ENCODE data around the gene ATG9B. TPM values are rescaled to one million over a fixed set of nuclear protein-coding genes. Genes with fewer than 3 reads are reported as not detected.

Gene ATG9B
- polyA plus RNA-seq, 1 of the 3 experiments (the other 2 are of a cell fraction): 0.67 TPM

GRCh38 chr7:151013733-151014497 lies 10.4 kb downstream of the ATG9B start (continued):
- TF ChIP-seq ZBTB33 (IDR thresholded peaks at IDR 0.05; ENCODE audit: borderline replicate concordance, low read depth) (no peak), MEF2A (IDR thresholded peaks at IDR 0.05; ENCODE audit: borderline replicate concordance, low read depth) (no peak), USF1 (IDR thresholded peaks at IDR 0.05; ENCODE audit: borderline replicate concordance, low read depth) (no peak)

DNA sequence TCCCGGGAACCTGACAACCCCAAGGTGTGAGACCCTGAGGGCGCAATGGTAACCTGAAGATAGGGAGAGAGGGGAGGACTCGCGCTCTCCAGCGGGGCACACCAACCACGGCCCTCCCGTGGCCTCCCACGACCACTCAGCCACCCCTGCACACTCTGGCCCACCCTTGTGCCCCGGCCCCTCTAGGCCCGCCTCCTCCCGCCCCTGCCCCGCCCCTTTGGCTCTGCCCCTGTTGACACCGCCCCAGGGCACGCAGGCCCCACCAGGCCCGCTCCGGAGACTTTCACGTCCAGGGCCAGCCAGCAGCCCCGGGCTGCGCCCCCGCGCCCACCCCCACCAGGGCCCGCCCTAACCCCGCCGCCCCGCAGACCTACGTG lies 10.9 kb downstream of the ATG9B start:
- no peak overlapping the region for H3K9ac ChIP-seq
- H3K27ac ChIP-seq (ENCODE audit: low read depth in 2 of 2, low read length in 1 of 2): peak overlapping the region in 1 of 2 experiments; percentile 80; a peak in 2 of 4 replicates
- no peaks in the 10 kb centered on the region for H3K79me2 ChIP-seq (ENCODE audit: insufficient read depth)
- no peaks in the 10 kb centered on the region for H3K9me3 ChIP-seq
- DNase-seq: peak; percentile 96
- POLR2A ChIA-PET: interaction anchor here (0.7 to 1.1 kb wide), 6 partner anchors 15 to 74 kb away, joined by 3 to 15 read pairs (median 3); partner anchors contain the start of gene ABCB8
- H3K4me1 ChIP-seq (ENCODE audit: control insufficient read depth in 1 of 2, insufficient read depth in 2 of 2, low read depth in 1 of 2, low read length in 1 of 2): peaks cover 0 to 32% of the 10 kb centered on the region in 2 experiments; a peak in 1 of 4 replicates
- peak overlapping the region; percentile 91 for H2AFZ ChIP-seq (ENCODE audit: low read depth)
- no peaks in the 10 kb centered on the region for H3K27me3 ChIP-seq (ENCODE audit: insufficient read depth)
- WGBS (ENCODE audit: low lambda C conversion rate): 33% methylated on average over 14 of the region's 26 CpGs
- no peaks in the 10 kb centered on the region for H3K9me2 ChIP-seq
- H3K4me2 ChIP-seq: peak overlapping the region; percentile 68
- no peaks in the 10 kb centered on the region for H4K20me1 ChIP-seq (ENCODE audit: insufficient read depth)
- no peaks in the 10 kb centered on the region for H3K36me3 ChIP-seq (replicated peaks in 1 of 2; ENCODE audit: control insufficient read depth in 1 of 2, insufficient read depth in 2 of 2, low read length in 1 of 2)
- peak overlapping the region; percentile 43 to 50; a peak in 3 of 4 replicates for H3K4me3 ChIP-seq (ENCODE audit: low read depth in 2 of 2, low read length in 1 of 2)
- CTCF ChIA-PET: interaction anchor here (0.6 to 11.3 kb wide), 31 partner anchors 10 to 636 kb away, joined by 3 to 151 read pairs (median 4); partner anchors contain the start of genes ABCB8, FASTK, NOS3 and SLC4A2
- TF ChIP-seq RFX5 (IDR thresholded peaks at IDR 0.05; ENCODE audit: low read length): no peak
- no peak for TF ChIP-seq RCOR1 (IDR thresholded peaks at IDR 0.05; ENCODE audit: low read length)
- 0 out of 2 replicates have a peak, but pooled peaks have one; percentile 9 for TF ChIP-seq FOXJ3 (CRISPR knock-in tag; IDR thresholded peaks at IDR 0.05)
- no peak for TF ChIP-seq RXRA (IDR thresholded peaks at IDR 0.05; ENCODE audit: borderline replicate concordance, low read depth)
- no peaks in the 10 kb centered on the region for H3F3A ChIP-seq (replicated peaks; ENCODE audit: insufficient read depth)

- H3K4me1 ChIP-seq (ENCODE audit: control insufficient read depth in 1 of 2, insufficient read depth in 2 of 2, low read depth in 1 of 2, low read length in 1 of 2): peaks cover 0 to 32% of the 10 kb centered on the region in 2 experiments; a peak in 1 of 4 replicates
- H3K27ac ChIP-seq (ENCODE audit: low read depth in 2 of 2, low read length in 1 of 2): peak overlapping the region in 1 of 2 experiments; percentile 80; a peak in 2 of 4 replicates
- peak; percentile 94 for DNase-seq
- ChIA-PET POLR2A (interaction anchor here (1.0 to 1.1 kb wide), 2 partner anchors 47 to 74 kb away, joined by 3 read pairs; no protein-coding TSS in a partner anchor), CTCF (interaction anchor here (0.6 to 11.3 kb wide), 36 partner anchors 11 to 635 kb away, joined by 3 to 151 read pairs (median 4); partner anchors contain the start of genes ABCB8, ATG9B, FASTK and NOS3)
- no peaks in the 10 kb centered on the region for H3K36me3 ChIP-seq (replicated peaks in 1 of 2; ENCODE audit: control insufficient read depth in 1 of 2, insufficient read depth in 2 of 2, low read length in 1 of 2)
- H3K9me2 ChIP-seq: no peaks in the 10 kb centered on the region
- H3K4me3 ChIP-seq (ENCODE audit: low read depth in 2 of 2, low read length in 1 of 2): peak overlapping the region; percentile 41 to 43; a peak in 3 of 4 replicates
- no peaks in the 10 kb centered on the region for H3K9me3 ChIP-seq
- H3K27me3 ChIP-seq (ENCODE audit: insufficient read depth): no peaks in the 10 kb centered on the region
- H3K4me2 ChIP-seq: peak overlapping the region; percentile 68
- WGBS (ENCODE audit: low lambda C conversion rate): 21% methylated on average over 16 of the region's 23 CpGs
- no peak overlapping the region for H3K9ac ChIP-seq
- H4K20me1 ChIP-seq (ENCODE audit: insufficient read depth): no peaks in the 10 kb centered on the region
- no peaks in the 10 kb centered on the region for H3K79me2 ChIP-seq (ENCODE audit: insufficient read depth)
- H3F3A ChIP-seq (replicated peaks; ENCODE audit: insufficient read depth): no peaks in the 10 kb centered on the region
- peak overlapping the region; percentile 44 for H2AFZ ChIP-seq (ENCODE audit: low read depth)
- TF ChIP-seq EP300 (IDR thresholded peaks at IDR 0.05; ENCODE audit: borderline replicate concordance in 1 of 2, low read depth in 1 of 2, low read length in 1 of 2): no peak
- no peak for TF ChIP-seq FOXM1 (IDR thresholded peaks at IDR 0.05; ENCODE audit: low read depth)
- TF ChIP-seq RFX5 (IDR thresholded peaks at IDR 0.05; ENCODE audit: low read length): no peak
- TF ChIP-seq TCF12 (IDR thresholded peaks at IDR 0.05): no peak
- TF ChIP-seq RAD21 (IDR thresholded peaks at IDR 0.05; ENCODE audit: low read length): peak; percentile 77
- TF ChIP-seq RXRA (IDR thresholded peaks at IDR 0.05; ENCODE audit: borderline replicate concordance, low read depth): no peak
- no peak for TF ChIP-seq FOSL2 (IDR thresholded peaks at IDR 0.05; ENCODE audit: borderline replicate concordance, low read depth)
- peak; percentile 16 for TF ChIP-seq CHD2 (IDR thresholded peaks at IDR 0.05; ENCODE audit: low read length, partially characterized antibody)
- no peak for TF ChIP-seq SIN3A (IDR thresholded peaks at IDR 0.05; ENCODE audit: borderline replicate concordance, low read depth, low read length)
- TF ChIP-seq, protein P1, sequence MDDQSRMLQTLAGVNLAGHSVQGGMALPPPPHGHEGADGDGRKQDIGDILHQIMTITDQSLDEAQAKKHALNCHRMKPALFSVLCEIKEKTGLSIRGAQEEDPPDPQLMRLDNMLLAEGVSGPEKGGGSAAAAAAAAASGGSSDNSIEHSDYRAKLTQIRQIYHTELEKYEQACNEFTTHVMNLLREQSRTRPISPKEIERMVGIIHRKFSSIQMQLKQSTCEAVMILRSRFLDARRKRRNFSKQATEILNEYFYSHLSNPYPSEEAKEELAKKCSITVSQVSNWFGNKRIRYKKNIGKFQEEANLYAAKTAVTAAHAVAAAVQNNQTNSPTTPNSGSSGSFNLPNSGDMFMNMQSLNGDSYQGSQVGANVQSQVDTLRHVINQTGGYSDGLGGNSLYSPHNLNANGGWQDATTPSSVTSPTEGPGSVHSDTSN (IDR thresholded peaks at IDR 0.05): no peak
- no peak for TF ChIP-seq MXI1 (IDR thresholded peaks at IDR 0.05; ENCODE audit: low read depth, low read length)
- 0 out of 2 replicates have a peak, but pooled peaks have one; percentile 11 for TF ChIP-seq RCOR1 (IDR thresholded peaks at IDR 0.05; ENCODE audit: low read length)
- no peak for TF ChIP-seq NFIC (IDR thresholded peaks at IDR 0.05; ENCODE audit: borderline replicate concordance)
- TF ChIP-seq, protein P2, sequence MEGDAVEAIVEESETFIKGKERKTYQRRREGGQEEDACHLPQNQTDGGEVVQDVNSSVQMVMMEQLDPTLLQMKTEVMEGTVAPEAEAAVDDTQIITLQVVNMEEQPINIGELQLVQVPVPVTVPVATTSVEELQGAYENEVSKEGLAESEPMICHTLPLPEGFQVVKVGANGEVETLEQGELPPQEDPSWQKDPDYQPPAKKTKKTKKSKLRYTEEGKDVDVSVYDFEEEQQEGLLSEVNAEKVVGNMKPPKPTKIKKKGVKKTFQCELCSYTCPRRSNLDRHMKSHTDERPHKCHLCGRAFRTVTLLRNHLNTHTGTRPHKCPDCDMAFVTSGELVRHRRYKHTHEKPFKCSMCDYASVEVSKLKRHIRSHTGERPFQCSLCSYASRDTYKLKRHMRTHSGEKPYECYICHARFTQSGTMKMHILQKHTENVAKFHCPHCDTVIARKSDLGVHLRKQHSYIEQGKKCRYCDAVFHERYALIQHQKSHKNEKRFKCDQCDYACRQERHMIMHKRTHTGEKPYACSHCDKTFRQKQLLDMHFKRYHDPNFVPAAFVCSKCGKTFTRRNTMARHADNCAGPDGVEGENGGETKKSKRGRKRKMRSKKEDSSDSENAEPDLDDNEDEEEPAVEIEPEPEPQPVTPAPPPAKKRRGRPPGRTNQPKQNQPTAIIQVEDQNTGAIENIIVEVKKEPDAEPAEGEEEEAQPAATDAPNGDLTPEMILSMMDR (IDR thresholded peaks at IDR 0.05): peak; percentile 74
Observed at GRCh38 chr7:151012911-151013347, 11.4 kb downstream of the ATG9B start.
